IMR-90 (cell line): Measurements from ENCODE around the gene C5.

ENCODE experiments used
- BHLHE40 ChIP-seq: fragments of 150-350 bp; IDR thresholded peaks from 2 replicates; pipeline ENCODE4 v1.6.1; 2016; ENCODE audit warnings: mild to moderate bottlenecking, low read depth, low read length
- CEBPB ChIP-seq: IDR thresholded peaks from 2 replicates; pipeline ENCODE4 v1.6.1; 2012; ENCODE audit warnings: low read depth, low read length, improper control_type of control experiment
- CHD1 ChIP-seq: IDR thresholded peaks from 2 replicates; pipeline ENCODE4 v1.6.1; 2012; ENCODE audit warnings: low read depth, low read length, improper control_type of control experiment
- FOS ChIP-seq: fragments of 150-350 bp; IDR thresholded peaks from 2 replicates; pipeline ENCODE4 v1.6.1; 2016; ENCODE audit warnings: low read depth, low read length
- MAFK ChIP-seq: IDR thresholded peaks from 2 replicates; pipeline ENCODE4 v1.6.1; 2012; ENCODE audit warnings: low read depth, low read length, improper control_type of control experiment
- POLR2A ChIP-seq: IDR thresholded peaks from 2 replicates; pipeline ENCODE4 v1.6.1; 2012; ENCODE audit warnings: mild to moderate bottlenecking, low read depth, low read length
- RAD21 ChIP-seq: IDR thresholded peaks from 2 replicates; pipeline ENCODE4 v1.6.1; 2012; ENCODE audit warnings: low read length, improper control_type of control experiment
- RFX5 ChIP-seq: IDR thresholded peaks from 2 replicates; pipeline ENCODE4 v1.8.0; 2012; ENCODE audit warnings: low read depth, mild to moderate bottlenecking, low read length, moderate library complexity
- SMC3 ChIP-seq: fragments of 150-350 bp; IDR thresholded peaks from 2 replicates; pipeline ENCODE4 v1.6.1; 2016; ENCODE audit warnings: low read depth, mild to moderate bottlenecking, antibody characterized with exemption, low read length, moderate library complexity
- TF ChIP-seq, protein P1 (sequence below): conservative IDR thresholded peaks from 2 replicates; pipeline ENCODE4 v1.5.1; 2012; ENCODE audit warnings: mild to moderate bottlenecking, low read depth, low read length, improper control_type of control experiment
- TF ChIP-seq, protein P2 (sequence below): fragments of 150-350 bp; IDR thresholded peaks from 2 replicates; pipeline ENCODE4 v1.6.1; 2017; ENCODE audit warnings: mild to moderate bottlenecking, antibody characterized with exemption, low read length, low read depth

DNA sequence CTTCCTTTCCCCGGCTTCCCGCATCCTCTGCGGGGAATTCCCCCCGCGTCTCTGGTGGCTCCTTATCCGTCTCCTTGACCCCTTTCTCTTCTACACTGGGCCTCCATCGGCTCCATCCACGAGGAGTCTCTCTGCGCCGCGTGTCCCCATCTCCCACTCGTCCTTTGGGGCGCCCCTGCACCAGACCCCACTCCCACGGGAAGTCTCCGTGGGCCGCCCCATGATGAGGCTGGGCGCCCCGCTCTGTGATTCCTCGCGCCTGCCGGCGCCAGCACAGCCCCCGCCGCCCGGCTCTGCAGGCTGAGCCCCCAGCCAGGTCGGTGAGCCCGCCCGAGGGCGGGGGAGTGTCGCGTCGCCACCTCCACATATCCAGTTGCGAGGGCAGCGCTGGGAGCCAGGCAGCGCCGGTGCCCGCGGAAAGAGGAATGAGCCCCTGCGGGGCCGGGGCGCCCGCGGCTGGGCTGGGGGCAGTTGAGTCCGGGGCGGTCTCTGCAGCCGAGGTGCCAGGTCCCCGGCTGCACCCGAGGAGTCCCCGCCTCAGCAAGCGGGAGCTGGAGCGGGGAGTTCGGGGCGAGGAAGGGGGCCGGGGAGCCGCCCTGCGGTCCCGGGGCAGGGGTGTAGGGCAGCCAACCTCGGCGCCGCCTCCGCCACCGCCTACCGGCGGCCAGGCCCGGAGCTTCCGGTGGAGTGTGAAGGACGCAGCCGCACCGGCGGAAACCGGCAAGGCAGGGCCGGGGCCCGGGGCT is 121.4 kb downstream of the C5 start:
- TF ChIP-seq, protein P1, sequence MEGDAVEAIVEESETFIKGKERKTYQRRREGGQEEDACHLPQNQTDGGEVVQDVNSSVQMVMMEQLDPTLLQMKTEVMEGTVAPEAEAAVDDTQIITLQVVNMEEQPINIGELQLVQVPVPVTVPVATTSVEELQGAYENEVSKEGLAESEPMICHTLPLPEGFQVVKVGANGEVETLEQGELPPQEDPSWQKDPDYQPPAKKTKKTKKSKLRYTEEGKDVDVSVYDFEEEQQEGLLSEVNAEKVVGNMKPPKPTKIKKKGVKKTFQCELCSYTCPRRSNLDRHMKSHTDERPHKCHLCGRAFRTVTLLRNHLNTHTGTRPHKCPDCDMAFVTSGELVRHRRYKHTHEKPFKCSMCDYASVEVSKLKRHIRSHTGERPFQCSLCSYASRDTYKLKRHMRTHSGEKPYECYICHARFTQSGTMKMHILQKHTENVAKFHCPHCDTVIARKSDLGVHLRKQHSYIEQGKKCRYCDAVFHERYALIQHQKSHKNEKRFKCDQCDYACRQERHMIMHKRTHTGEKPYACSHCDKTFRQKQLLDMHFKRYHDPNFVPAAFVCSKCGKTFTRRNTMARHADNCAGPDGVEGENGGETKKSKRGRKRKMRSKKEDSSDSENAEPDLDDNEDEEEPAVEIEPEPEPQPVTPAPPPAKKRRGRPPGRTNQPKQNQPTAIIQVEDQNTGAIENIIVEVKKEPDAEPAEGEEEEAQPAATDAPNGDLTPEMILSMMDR, result no peak
- TF ChIP-seq BHLHE40 (no peak), FOS (no peak), POLR2A (no peak), RFX5 (no peak), CEBPB (no peak), RAD21 (no peak), SMC3 (no peak), CHD1 (no peak), MAFK (no peak)
- TF ChIP-seq, protein P2, sequence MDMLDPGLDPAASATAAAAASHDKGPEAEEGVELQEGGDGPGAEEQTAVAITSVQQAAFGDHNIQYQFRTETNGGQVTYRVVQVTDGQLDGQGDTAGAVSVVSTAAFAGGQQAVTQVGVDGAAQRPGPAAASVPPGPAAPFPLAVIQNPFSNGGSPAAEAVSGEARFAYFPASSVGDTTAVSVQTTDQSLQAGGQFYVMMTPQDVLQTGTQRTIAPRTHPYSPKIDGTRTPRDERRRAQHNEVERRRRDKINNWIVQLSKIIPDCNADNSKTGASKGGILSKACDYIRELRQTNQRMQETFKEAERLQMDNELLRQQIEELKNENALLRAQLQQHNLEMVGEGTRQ, result no peak
